ENCODE results near the gene C9orf40.

Gene C9orf40

DNA sequence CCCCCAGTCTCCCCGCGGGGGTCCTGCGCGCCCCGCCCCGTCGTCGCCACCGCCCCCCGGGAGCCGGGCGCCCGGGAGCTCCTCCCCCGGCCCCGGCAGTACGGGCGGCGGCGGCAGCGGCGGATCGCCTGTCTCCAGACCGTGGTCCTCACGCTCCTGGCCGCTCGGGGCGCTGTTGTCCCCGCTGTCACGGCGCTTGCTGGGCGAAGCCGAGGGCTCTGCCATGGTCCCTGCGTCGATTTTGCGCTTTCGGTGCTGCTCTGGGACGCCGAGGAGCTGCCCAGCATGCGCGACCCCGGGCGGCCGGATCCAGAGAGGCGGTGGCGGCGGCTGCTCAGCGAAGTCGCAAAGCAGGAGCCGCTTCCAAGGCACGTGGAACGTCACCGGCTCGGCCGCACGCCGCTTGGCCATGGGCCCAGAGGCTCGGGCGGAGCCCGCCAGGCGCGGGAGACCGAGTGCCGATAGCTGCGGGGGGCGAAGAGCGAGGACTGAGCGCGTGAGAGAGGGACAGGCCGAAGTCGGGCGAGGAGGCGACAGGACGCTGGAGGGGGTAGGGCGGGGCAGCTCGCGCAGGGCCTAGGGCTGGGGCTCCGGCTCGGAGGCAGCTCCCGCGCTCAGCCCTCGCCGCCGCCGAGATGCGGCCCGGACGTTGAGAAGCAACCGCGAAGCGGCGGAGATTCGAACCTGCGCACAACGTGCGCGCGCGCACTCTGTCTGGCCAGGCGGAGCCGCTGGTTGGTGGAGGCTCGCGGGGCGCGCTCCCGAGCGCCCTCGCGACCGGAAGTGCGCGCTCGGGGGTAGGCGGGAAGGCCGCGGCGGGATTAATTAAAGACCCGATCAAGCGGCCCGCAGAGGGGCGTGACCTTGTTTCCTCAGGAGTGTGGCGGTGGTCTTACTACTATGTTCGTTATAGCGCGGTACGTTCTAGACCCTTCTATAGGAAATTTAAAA lies at the start of gene C9orf40:
C9orf40 (minus strand) TSS at position 712 of the 951 bp plus-strand sequence; CDS start at position 411, 301 bp downstream.
- DNase-seq (ENCODE audit: low spot score), result peak; percentile 92

DNA sequence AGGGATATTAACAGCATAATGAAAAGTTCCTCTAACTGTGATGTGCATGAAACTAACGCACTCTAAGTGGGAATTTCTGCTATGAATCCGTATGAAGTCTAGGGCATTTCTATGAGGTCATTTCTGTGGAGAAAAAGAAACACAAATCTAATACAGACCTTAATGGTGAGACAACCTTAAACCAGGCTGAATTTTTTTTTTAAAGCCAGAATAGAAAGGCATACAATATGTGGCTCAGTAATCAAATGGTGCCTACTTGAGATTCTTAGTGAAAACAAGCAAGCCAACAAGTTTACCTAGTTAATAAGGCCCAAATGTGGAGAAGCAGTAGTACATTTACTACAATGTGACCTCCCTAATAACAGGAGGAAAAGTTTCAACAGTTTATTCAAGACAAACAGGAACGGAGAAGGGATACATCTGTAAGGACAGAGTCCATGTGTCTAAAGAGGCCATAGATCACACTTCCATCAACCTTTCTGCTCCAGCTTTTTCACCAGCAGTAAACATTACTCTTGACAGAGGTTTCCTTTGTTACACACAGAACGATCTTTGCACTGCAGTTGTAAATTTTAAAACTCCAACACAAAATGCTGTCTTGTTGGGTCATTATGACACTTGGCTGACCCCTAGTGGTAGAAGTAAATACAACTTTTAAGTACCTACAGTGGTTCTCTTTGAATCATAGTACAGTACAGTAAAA lies 49.2 kb upstream of the C9orf40 start:
- peak; percentile 88 for DNase-seq (ENCODE audit: low spot score)

DNA sequence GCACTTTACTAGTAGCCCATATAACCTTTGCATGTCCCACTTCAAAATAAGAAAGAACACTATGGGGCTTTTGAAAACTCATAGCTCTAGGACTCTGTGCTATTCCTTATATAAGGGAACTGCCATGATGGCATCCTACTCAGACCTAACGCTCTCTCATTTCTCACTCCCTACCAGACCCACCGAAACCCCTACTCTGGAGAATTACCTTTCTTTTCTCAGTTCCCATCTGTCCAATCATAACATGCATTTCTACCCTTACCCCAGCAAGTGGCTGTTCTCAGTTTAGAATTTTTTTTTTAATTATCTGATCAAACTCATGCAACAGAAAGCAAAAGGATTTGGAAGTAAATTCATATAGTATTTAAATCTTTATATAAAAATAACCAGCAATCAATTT lies 48.1 kb upstream of the C9orf40 start:
- DNase-seq (ENCODE audit: low spot score), result no peak

DNA sequence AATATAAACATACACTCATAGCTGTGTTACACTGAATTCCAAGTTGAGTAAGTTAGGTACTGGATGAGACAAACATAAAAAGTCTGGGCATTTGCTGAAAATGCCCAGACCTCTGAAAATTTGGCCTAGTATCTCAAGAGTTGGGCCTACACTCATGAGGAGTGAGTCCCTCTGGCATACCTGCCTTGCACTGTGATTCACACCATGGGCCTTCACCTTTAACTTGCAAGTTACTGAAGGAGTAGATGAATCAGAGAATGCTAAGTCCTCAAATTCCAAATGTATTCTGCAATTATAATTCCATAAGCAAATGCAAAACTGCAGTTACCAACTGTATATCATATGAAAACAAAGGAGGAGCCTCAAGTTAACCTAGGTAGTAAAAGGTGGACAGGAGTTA lies 32.3 kb upstream of the C9orf40 start:
- no peak for DNase-seq (ENCODE audit: low spot score)

- no peak for DNase-seq (ENCODE audit: low spot score)
Measured at GRCh38 chr9:74983709-74984108, 31.0 kb upstream of the C9orf40 start.

- DNase-seq (ENCODE audit: low spot score), result no peak
Measured at GRCh38 chr9:74979844-74980243, 27.1 kb upstream of the C9orf40 start.

- no peak for DNase-seq (ENCODE audit: low spot score)
Measured at GRCh38 chr9:74977287-74977686, 24.6 kb upstream of the C9orf40 start.

DNA sequence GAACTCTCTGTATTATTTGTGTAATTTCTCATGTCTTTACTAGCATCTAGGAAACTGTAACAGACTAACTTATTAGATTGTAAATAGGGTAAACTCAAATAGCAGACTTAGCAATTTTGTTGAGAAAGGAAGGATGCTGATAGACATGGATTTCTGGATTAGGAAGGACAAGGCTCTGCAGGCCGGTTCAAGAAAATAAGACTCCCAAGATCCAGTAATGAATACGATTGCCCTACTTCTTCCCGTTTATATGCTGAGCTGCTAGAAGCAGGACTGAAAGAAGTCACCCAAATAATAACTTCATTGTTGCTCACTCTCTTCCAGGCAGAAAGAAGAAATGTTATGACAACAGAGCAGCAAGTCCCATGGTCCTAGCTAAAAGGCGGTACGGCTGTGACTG lies 22.8 kb upstream of the C9orf40 start:
- DNase-seq (ENCODE audit: low spot score), result no peak

DNA sequence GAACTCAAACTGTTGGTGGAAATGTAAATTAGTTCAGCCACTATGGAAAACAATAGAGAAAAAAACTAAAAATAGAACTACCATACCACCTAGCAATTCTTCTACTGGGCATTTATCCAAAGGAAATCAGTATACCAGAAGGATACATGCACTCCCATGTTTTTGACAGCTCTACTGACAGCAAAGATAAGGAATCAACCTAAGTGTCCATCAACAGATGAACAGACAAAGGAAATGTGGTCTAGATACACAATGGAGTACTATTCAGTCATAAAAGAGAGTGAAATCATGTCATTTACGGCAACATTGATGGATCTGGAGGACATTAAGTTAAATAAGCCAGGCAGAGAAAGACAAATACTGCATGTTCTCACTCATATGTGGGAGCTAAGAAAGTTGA lies 21.8 kb upstream of the C9orf40 start:
- no peak for DNase-seq (ENCODE audit: low spot score)

GRCh38 chr9:74973714-74974113 lies 21.0 kb upstream of the C9orf40 start:
- no peak for DNase-seq (ENCODE audit: low spot score)

GRCh38 chr9:74963056-74963455 lies 10.3 kb upstream of the C9orf40 start:
- DNase-seq (ENCODE audit: low spot score), result no peak

DNA sequence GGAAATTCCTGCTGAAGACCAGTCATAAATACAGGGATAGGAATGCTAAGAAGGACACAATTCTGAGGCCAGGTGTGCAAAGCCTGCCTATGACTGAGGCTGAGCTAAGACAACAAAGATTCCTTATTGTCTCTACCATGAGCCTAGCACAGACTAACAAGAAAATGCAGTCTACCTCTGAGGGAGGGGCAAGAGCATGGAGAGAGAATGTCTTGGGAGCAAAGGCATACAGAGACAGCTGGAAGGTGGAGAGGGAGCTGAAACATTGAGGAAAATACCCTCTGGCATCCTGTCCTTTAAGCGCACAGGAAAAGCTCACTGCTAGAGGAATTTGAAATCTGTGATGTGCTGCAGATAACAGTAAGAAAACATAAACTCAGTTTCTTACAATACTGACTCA lies 8.8 kb upstream of the C9orf40 start:
- DNase-seq (ENCODE audit: low spot score), result no peak

DNA sequence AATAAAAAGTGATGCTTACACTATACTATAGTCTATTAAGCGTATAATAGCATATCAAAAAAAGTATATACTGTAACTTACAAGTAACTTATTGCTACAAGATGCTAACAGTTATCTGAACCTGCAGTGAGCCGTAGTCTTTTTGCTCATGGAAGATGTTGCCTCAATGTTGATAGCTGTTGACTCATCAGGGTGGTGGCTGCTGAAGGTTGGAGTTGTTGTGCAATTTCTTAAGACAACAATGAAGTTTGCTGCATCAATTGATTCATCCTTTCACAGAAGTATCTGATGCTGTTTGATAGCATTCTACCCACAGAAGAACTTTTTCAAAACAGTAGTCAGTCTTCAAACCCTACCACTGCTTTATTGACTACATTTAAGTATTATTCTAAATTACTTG lies 7.8 kb upstream of the C9orf40 start:
- no peak for DNase-seq (ENCODE audit: low spot score)

DNA sequence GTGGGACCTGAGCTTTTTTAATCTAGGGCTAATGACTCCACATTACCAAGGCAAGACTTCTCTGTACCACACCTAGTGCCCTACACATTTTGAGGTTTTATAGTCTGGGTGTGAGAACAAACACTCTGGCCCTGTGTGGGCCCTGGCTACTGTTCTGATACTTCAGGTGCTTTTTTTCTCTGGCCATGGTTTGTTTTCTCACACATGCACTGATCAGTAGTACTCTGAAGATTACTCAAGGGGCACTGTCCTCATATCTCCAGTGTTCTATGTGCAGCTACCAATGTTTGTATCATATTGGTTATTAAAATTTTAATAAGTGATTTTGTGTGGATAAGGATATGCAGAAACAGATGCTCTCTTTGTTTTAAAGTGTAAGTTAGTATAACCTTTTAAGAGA lies 5.9 kb upstream of the C9orf40 start:
- DNase-seq (ENCODE audit: low spot score), result no peak

DNA sequence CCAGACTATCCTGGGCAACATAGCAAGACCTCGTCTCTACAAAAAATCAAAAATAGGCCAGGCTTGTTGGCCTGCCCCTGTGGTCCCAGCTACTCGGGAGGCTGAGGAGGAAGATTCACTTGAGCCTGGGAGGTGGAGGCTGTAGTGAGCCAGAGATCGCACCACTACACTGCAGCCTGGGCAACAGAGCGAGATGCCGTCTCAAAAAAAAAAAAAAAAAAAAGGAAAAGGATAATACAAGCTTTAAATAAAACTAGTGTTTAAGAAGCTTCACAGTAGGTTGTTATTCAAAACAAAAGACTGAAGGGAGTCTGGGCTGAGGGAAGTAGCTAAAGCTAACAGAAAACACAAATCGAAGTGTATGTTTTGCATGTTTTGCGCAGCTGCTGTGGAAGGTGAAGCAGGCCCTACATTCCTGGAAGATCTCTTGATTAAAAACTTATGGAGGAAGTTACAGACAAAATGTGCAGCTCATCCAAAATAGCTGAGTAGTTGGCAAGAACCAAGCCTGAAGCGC lies 581 bp upstream of the C9orf40 start:
- peak; percentile 30 for DNase-seq (ENCODE audit: low spot score)

- DNase-seq (ENCODE audit: low spot score), result peak; percentile 62
Measured at GRCh38 chr9:74951725-74952151, 974 bp downstream of the C9orf40 start.

- no peak for DNase-seq (ENCODE audit: low spot score)
Measured at GRCh38 chr9:74951107-74951720, 1.5 kb downstream of the C9orf40 start.

DNA sequence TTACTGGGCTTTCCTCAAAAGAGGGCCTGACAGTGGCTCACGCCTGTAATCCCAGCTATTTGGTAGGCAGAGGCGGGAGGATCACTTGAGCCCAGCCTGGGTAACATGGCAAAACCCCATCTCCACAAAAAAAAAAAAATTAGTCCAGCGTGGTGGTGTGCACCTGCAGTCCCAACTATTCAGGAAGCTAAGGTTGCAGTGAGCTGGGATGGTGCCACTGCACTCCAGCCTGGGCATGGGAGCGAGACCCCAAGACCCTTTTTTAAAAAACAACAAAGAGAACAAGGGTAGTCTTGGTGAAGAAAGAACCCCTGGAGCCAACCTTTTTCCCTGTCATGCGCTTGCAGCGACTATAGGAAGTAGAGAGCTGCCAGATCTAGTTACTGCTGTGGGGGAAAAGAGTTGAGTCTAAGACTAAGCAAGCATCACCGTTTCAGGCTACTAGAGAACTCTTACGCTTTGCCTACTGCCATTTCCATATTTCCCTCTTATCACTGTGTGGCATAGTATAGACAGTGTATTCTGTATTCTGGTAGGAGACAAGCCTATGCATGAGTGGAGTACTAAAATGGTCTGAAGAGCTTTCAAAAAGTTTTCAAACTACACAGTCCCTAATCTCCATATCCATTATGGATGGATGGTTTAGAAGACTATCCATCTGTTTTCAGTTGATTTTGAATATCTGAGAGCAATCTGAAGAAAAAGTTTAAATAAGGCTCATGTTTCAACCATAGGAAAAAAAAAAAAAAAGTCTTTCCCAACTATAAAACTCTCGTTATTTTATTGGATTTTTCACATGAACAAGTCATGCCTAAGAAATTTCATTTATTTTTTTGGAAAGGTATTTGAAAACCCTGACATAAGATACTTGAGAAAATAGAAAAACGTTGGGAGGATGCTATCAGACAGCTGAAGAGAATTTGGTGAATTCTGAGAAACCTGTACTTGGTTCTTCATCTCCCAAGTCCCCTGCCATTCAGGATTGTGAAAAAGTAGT lies 2.6 kb downstream of the C9orf40 start:
- DNase-seq (ENCODE audit: low spot score), result no peak

DNA sequence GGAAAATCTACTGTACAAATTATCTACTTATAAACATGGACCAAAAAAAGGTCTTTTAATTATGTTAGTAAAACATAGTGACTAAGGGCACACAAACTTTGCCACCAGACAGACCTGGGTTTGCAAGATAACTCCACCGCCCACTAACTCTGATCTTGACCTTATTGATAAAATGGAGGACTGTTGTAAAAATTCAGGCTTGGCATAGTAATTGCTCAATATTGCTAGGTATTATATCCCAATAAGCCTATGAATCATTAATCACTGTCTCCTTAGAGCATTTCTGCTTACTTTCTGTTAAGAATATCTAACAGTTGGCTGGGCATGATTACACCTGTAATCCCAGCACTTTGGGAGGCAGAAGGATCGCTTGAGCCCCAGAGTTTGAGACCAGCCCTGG lies 3.8 kb downstream of the C9orf40 start:
- no peak for DNase-seq (ENCODE audit: low spot score)

DNA sequence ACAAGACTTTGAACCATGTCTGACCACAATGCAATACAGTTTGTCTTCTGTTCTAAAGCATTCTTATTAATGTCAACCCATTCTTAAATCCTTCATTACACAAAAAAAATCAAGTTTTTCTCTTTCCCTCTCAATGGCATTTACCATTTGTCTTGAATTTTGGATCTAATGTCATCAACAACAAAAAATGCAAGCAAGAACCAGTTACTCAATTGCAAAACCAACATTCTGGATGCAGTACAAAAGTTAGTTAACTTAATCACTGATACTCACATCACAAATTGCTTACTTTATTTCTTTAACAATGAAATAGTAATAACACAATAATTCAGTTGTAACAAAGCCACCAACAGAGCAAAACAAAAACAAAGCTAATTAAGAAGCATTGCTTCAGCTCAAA lies 6.0 kb downstream of the C9orf40 start:
- no peak for DNase-seq (ENCODE audit: low spot score)

- no peak for DNase-seq (ENCODE audit: low spot score)
Measured at GRCh38 chr9:74942801-74943200, 9.9 kb downstream of the C9orf40 start.
